PC-3 (cell line): ENCODE data around the gene COL8A2. TPM values are rescaled to one million over a fixed set of nuclear protein-coding genes. Genes with fewer than 3 reads are reported as not detected.

ENCODE experiments used
- ATAC-seq: fragments of 200-7000 bp; cut with Tn5 transposase; 2 replicates; pipeline ENCODE4 v1.9.1; 2020; ENCODE audit warnings: mild to moderate bottlenecking, moderate library complexity
- BruUV-seq: library from RNA; stranded (reverse); fragments of 400-500 nt; replicated peaks from 2 replicates; lab custom pipeline; 2021; lab: Mats Ljungman, UMichigan
- CTCF ChIA-PET: fragments of 300-600 bp; sonication (Branson Sonifier 250); formaldehyde crosslinking; loops from one replicate; lab custom pipeline; 2022; ENCODE audit warnings: antibody characterized with exemption; lab: Charles Lee
- POLR2A ChIA-PET: fragments of 300-600 bp; sonication (Branson Sonifier 250); formaldehyde crosslinking; loops from one replicate; lab custom pipeline; 2022; ENCODE audit warnings: antibody characterized with exemption; ENCODE audit not compliant: unreplicated experiment; lab: Charles Lee
- DNase-seq: peaks from one replicate; pipeline ENCODE4 v3.0.0-alpha.2; 2015
- H2AFZ ChIP-seq: fragments of 300-600 bp; sonication (generic); 2 replicates; pipeline ENCODE4 v1.6.0; 2016; ENCODE audit warnings: antibody characterized with exemption, low read length
- H3F3A ChIP-seq: fragments of 300-600 bp; sonication (generic); one replicate; pipeline ENCODE4 v1.6.0; 2017; ENCODE audit warnings: antibody characterized with exemption, low read length, control low read depth, mild to moderate bottlenecking; ENCODE audit not compliant: unreplicated experiment
- H3K27ac ChIP-seq: fragments of 300-600 bp; sonication (generic); 2 replicates; pipeline ENCODE4 v1.5.1; 2016; ENCODE audit warnings: mild to moderate bottlenecking, low read length
- H3K27me3 ChIP-seq: fragments of 300-600 bp; sonication (generic); 2 replicates; pipeline ENCODE4 v1.6.1; 2016; ENCODE audit warnings: low read length, mixed read lengths
- H3K36me3 ChIP-seq: fragments of 300-600 bp; sonication (generic); 2 replicates; pipeline ENCODE4 v1.6.1; 2016; ENCODE audit warnings: low read depth, mixed run types, low read length, mixed read lengths
- H3K4me1 ChIP-seq: fragments of 300-600 bp; sonication (generic); 2 replicates; pipeline ENCODE4 v1.5.1; 2016; ENCODE audit warnings: low read length; ENCODE audit not compliant: insufficient read depth
- H3K4me2 ChIP-seq: fragments of 300-600 bp; sonication (generic); 2 replicates; pipeline ENCODE4 v1.6.0; 2016; ENCODE audit warnings: low read length
- H3K4me3 ChIP-seq: fragments of 300-600 bp; sonication (generic); 2 replicates; pipeline ENCODE4 v1.5.1; 2016; ENCODE audit warnings: mild to moderate bottlenecking, low read length, mixed read lengths
- H3K79me2 ChIP-seq: fragments of 300-600 bp; sonication (generic); 2 replicates; pipeline ENCODE4 v1.6.1; 2017; ENCODE audit warnings: low read length, mixed read lengths
- H3K9ac ChIP-seq: fragments of 300-600 bp; sonication (generic); 2 replicates; pipeline ENCODE4 v1.6.0; 2016; ENCODE audit warnings: mild to moderate bottlenecking, low read length
- H3K9me2 ChIP-seq: fragments of 300-600 bp; sonication (generic); replicated peaks from 2 replicates; pipeline ENCODE4 v1.6.1; 2016; ENCODE audit warnings: mixed run types, low read length, mixed read lengths
- H3K9me3 ChIP-seq: fragments of 300-600 bp; sonication (generic); 2 replicates; pipeline ENCODE4 v1.6.1; 2016; ENCODE audit warnings: low read length, mixed read lengths
- H4K20me1 ChIP-seq: fragments of 300-600 bp; sonication (generic); 2 replicates; pipeline ENCODE4 v1.6.1; 2016; ENCODE audit warnings: low read length, mixed read lengths
- EZH2 ChIP-seq: fragments of 300-600 bp; sonication (generic); IDR thresholded peaks from one replicate; pipeline ENCODE4 v1.6.1; 2017; ENCODE audit warnings: antibody characterized with exemption, mild to moderate bottlenecking, low read length; ENCODE audit not compliant: unreplicated experiment
- EZH2phosphoT487 ChIP-seq: fragments of 300-600 bp; sonication (generic); IDR thresholded peaks from 2 replicates; pipeline ENCODE4 v1.6.1; 2018; ENCODE audit warnings: mild to moderate bottlenecking, antibody characterized with exemption, low read length, borderline replicate concordance
- intact Hi-C: fragments of 100-400 bp; cut with micrococcal nuclease; formaldehyde crosslinking; loops from 2 replicates; pipeline ENCODE4 v1.9.0; 2023
- total RNA-seq: library from RNA; depleted of rRNA; stranded (reverse); fragments of >200 nt; gene quantifications from 2 replicates; pipeline ENCODE4 v1.2.3, GENCODE V29; 2014
- TF ChIP-seq, protein P1 (sequence below): fragments of 300-600 bp; sonication (generic); conservative IDR thresholded peaks from 2 replicates; pipeline ENCODE4 v1.5.1; 2017; ENCODE audit warnings: antibody characterized with exemption, low read depth, mild to moderate bottlenecking, low read length

Gene COL8A2
- total RNA-seq, 1 experiment from 2014 or later: 0.26 TPM

DNA sequence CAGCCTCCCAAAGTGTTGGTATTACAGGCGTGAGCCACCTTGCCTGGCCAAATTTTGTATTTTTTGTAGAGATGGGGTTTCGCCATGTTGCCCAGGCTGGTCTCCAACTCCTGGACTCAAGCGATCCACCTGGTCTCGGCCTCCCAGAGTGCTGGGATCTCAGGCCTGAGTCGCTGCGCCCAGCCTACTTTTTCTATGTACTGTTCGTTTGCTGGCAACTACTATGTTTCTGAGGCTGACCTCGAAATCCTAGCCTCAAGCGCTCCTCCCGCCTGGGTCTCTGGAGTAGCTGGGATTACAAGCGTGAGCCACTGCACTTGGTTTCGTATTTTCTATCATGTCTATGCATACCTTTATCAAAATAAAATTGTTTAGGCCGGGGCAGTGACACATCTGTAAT lies 41.8 kb downstream of the COL8A2 start:
- no peak overlapping the region for H3K4me3 ChIP-seq
- H3K27ac ChIP-seq: no peak overlapping the region
- ChIA-PET POLR2A (no interaction called here), CTCF (no interaction called here)
- ATAC-seq (no peak), DNase-seq (no peak)
- no peak overlapping the region for H2AFZ ChIP-seq
- no TSS peak for BruUV-seq
- no peak overlapping the region for H3K9ac ChIP-seq
- no peaks in the 10 kb centered on the region for H3K27me3 ChIP-seq
- no peaks in the 10 kb centered on the region for H3F3A ChIP-seq
- TF ChIP-seq, protein P1, sequence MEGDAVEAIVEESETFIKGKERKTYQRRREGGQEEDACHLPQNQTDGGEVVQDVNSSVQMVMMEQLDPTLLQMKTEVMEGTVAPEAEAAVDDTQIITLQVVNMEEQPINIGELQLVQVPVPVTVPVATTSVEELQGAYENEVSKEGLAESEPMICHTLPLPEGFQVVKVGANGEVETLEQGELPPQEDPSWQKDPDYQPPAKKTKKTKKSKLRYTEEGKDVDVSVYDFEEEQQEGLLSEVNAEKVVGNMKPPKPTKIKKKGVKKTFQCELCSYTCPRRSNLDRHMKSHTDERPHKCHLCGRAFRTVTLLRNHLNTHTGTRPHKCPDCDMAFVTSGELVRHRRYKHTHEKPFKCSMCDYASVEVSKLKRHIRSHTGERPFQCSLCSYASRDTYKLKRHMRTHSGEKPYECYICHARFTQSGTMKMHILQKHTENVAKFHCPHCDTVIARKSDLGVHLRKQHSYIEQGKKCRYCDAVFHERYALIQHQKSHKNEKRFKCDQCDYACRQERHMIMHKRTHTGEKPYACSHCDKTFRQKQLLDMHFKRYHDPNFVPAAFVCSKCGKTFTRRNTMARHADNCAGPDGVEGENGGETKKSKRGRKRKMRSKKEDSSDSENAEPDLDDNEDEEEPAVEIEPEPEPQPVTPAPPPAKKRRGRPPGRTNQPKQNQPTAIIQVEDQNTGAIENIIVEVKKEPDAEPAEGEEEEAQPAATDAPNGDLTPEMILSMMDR: no peak
- no peak for TF ChIP-seq EZH2phosphoT487
- TF ChIP-seq EZH2: no peak
- H3K36me3 ChIP-seq: no peaks in the 10 kb centered on the region
- 0 out of 2 replicates have a peak, but pooled peaks cover under 1% of the 10 kb centered on the region for H3K4me1 ChIP-seq
- H3K4me2 ChIP-seq: no peak overlapping the region
- H3K9me3 ChIP-seq: no peaks in the 10 kb centered on the region
- H3K79me2 ChIP-seq: no peaks in the 10 kb centered on the region
- intact Hi-C loops: loop anchor here (10.0 kb wide), 1 partner anchor 148 kb away; the partner anchor contains the start of gene AGO3
- H3K9me2 ChIP-seq: no peaks in the 10 kb centered on the region
- no peaks in the 10 kb centered on the region for H4K20me1 ChIP-seq

DNA sequence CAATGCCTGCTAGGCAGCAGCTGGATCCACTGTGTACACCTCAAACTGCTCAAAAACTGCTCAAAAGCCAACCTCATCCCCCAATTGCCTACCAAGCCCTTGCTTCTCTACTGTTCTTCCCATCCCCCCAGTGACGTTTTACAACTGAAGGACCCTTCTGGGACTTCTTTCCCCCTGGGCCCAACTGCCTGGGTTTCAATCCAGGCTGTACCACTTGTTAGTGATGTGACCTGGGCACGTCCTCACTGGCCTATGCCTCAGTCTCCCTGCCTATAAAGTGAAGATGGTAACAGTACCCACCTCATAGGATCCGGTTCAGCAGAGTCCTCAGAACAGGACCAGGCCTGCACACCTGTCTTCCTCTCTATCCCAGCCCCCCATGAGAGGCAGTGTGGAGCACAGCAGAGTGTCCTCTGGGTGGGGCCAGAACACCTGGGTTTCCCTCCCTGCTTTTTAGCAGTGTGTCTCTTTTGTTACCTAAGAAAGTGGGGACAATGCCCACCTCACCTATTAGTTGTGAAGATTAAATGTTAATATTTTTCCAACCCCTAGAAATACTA lies 43.0 kb downstream of the COL8A2 start:
- Histone ChIP-seq H3K36me3 (no peaks in the 10 kb centered on the region), H3K9ac (no peak overlapping the region), H3K4me3 (no peak overlapping the region), H3K4me1 (no peaks in the 10 kb centered on the region), H4K20me1 (no peaks in the 10 kb centered on the region), H3K9me2 (no peaks in the 10 kb centered on the region), H3K9me3 (no peaks in the 10 kb centered on the region), H3K4me2 (no peak overlapping the region), H3K27ac (no peak overlapping the region), H3K79me2 (no peaks in the 10 kb centered on the region), H3K27me3 (no peaks in the 10 kb centered on the region), H3F3A (no peaks in the 10 kb centered on the region), H2AFZ (no peak overlapping the region)
- intact Hi-C loops: loop anchor here (10.0 kb wide), 1 partner anchor 147 kb away; the partner anchor contains the start of gene AGO3
- TF ChIP-seq, protein P1: peak; percentile 22; the same call in 1 of the 2 replicates
- no peak for TF ChIP-seq EZH2
- CTCF ChIA-PET: no interaction called here
- POLR2A ChIA-PET: no interaction called here
- no TSS peak for BruUV-seq
- no peak for ATAC-seq
- DNase-seq: no peak

DNA sequence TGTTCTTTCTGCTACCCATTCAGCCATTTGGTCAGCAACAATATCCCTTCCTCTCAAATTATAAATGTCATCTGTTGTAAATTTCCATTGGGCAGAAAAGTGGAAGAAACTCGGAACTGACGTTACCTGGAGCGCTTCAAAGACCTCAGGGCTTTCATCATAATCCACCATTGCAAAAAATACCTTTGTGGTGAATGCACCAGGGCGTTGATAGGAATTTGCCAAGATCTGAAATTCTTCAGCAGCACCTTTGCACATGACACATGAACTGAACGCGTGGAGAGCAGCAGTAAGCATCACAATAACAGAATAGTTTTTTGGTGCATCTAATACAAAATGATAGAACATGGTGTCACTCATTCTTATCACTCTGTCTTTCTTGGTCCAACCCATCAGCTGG lies 44.2 kb downstream of the COL8A2 start:
- intact Hi-C loops: loop anchor here (10.0 kb wide), 1 partner anchor 146 kb away; the partner anchor contains the start of gene AGO3
- DNase-seq: no peak

More for the DNA sequence above, 44.2 kb downstream of the COL8A2 start:
- no peak overlapping the region for H3K4me3 ChIP-seq
- no peak overlapping the region for H3K9ac ChIP-seq
- H3K4me2 ChIP-seq: no peak overlapping the region
- H3K9me3 ChIP-seq: no peaks in the 10 kb centered on the region
- ATAC-seq: no peak
- no peaks in the 10 kb centered on the region for H3K9me2 ChIP-seq
- TF ChIP-seq, protein P1: no peak
- TF ChIP-seq EZH2phosphoT487 (no peak), EZH2 (no peak)
- no peaks in the 10 kb centered on the region for H3K79me2 ChIP-seq
- H3F3A ChIP-seq: no peaks in the 10 kb centered on the region
- H3K27me3 ChIP-seq: no peaks in the 10 kb centered on the region
- CTCF ChIA-PET: no interaction called here
- no TSS peak for BruUV-seq
- H3K27ac ChIP-seq: no peak overlapping the region
- no peaks in the 10 kb centered on the region for H4K20me1 ChIP-seq
- no peak overlapping the region for H2AFZ ChIP-seq
- POLR2A ChIA-PET: no interaction called here
- H3K4me1 ChIP-seq: no peaks in the 10 kb centered on the region
- no peaks in the 10 kb centered on the region for H3K36me3 ChIP-seq
